NCI-H748 treated with DMSO at 0.1 percent for 48 hours (cell line): ENCODE measurements around the gene ZFPM1.
A peak's percentile ranks its signal among the peaks of the same experiment; 100 is the strongest.
"Not testable (repeated sequence)": the region's sequence is repeated elsewhere in the genome, so short reads cannot be mapped to it uniquely, and the experiment has no call there.

Experiments
- DNase-seq: peaks from one replicate; lab custom pipeline; 2025; lab: John Stamatoyannopoulos, UW

The ZFPM1 gene

DNA sequence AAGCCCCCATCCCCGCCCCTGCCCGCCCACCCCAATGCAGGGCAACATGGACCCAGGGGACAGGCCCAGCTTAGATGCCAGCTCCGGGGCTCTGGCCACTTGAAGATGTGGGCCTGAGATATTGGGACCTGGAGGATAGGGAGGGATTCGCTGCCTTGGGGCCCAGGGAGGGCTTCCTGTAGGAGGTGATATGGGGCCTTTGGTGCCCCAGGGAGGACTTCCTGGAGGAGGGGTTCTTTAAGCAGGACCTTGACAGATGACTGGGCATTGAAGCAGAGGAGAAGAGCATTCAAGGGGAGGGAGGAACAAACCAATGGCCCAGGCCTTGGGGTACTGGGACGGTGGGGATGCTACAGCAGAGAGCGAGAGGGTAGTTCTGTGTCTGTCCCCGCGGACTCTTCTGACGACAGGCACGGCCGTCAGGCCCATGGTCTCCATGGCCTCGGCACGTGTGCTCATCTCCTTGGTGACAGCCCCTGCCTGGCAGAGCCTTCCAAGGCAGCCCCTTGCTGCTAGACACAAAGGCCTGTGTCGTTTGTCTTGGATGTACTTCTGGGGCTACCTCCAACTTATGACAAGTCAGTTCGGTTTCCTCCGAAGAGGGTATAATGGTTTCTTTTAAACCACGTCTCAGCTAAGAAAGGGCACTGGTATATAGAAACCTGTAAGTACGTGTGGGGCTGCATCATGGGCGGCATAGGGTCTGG lies 61.6 kb downstream of the ZFPM1 start:
- no peak for DNase-seq

DNA sequence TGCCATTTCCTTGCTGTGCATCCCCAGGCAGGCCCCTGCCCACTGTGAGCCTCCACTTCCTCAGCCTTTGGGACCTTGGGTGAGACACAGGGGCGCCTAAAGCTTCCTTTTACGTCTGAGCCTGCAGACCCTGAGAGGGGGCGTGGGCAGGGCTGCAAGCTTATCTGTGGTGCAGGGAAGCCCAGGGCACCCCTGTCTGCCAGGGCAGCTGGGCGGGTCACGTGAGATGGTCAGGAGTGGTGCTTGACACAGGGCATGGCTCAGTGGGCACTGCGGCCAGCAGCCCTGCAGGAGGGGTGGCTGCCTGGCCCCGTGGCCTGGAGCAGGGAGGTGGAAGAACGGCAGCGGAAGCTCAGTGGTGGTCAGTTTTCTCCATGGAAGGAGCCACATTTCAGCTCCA lies 62.3 kb downstream of the ZFPM1 start:
- no peak for DNase-seq

DNA sequence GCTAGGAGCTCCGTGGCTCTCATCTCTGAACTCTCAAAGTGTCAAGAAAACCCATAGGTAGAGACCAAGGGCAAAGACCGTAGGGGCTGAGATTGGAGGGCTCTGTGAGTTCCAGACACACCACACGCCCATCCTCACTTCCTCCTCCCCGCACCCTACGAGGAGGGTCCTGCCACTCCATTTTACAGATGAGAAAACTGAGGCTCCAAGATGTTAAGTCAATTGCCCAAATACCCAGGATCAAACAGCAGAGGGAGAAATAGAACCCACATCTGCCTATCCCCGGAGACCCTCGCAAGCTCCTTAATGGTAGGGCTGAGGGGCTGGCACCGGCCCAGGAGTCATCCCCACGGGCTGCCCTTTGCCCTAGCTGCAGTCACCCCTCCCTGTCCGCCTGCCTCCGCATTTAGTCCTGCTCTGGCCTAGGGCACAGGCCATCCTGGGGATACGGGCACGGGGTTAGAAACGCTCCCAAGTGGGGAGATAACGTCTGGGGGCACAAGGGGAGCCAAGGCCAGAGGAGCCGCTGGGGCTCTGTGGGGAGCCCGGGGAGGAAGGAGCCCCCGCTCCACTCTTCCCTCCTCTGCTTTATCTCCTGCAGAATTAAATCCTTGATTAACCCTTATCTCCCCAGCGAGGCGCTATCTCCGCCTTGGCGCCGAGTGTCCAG lies 63.0 kb downstream of the ZFPM1 start:
- no peak for DNase-seq

DNA sequence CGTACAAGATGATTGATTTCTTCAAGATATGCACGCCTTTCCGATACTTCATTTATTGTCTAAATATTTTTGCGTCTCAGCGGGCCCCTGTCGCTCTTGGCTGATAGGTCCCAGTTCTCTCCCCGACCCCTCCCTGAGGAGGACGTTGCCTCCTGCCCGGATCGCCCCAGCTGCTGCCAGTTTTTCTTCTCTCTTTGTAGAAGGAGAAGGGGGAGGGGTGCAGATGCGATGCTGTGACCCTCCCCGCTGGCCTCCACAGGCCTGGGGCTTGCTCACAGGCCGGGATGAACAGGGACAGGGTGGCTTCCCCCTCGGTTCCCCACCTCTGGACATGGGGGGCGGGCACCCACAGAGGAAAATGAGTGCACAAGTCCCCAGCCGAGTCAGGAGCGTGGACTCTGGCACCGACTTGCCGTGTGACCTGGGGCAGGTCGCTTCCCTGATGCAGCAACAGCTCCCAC lies 63.6 kb downstream of the ZFPM1 start:
- DNase-seq, result no peak

DNA sequence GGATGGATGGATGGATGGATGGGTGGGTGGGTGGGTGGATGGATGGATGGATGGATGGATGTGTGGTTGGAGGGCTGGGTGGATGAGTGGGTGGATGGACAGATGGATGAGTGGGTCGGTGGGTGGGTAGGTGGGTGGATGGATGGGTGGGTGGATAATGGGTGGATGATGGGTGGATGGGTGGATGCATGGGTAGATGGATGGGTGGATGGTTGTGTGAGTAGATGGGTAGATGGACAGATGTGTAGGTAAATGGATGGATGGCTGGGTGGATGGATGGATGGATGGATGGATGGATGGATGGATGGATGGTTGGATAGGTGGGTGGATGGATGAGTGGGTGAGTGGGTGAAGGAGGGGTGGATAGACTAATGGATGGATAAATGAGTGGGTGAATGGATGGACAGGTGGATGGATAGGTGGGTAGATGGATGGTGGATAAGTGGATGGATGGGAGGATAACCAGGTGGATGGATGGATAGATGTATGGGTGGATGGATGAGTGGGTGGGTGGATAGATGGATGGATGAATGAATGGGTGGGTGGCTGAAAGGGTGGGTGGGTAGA lies 64.2 kb downstream of the ZFPM1 start:
- not testable (repeated sequence) for DNase-seq

DNA sequence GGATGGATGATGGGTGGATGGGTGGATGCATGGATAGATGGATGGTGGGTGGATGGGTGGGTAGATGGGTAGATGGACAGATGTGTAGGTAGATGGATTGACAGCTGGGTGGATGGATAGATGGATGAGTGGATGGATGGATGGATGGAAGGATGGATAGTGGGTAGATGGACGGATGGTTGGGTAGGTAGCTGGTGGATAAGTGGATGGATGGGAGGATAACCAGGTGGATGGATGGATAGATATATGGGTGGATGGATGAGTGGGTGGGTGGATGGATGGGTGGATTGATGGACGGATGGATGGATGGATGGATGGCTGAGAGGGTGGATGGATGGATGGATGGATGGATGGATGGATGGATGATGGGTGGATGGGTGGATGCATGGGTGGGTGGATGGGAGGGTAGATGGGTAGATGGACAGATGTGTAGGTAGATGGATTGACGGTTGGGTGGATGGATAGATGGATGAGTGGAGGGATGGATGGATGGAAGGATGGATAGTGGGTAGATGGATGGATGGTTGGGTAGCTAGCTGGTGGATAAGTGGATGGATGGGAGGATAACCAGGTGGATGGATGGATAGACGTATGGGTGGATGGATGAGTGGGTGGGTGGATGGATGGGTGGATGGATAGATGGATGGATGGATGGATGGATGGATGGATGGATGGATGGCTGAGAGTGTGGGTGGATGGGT lies 65.5 kb downstream of the ZFPM1 start:
- not testable (repeated sequence) for DNase-seq

DNA sequence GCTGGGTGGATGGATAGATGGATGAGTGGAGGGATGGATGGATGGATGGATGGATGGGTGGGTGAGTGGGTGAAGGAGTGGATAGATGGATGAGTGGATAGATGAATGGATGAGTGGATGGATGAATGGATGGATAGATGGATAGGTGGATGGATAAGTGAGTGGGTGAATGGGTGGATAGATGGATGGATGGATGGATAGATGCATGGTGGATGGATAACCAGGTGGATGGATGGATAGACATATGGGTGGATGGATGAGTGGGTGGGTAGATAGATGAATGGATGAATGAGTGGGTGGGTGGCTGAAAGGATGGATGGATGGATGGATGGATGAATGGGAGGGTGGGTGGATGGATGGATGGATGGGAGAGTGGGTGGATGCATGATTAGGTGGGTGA lies 66.2 kb downstream of the ZFPM1 start:
- DNase-seq, result no peak

DNA sequence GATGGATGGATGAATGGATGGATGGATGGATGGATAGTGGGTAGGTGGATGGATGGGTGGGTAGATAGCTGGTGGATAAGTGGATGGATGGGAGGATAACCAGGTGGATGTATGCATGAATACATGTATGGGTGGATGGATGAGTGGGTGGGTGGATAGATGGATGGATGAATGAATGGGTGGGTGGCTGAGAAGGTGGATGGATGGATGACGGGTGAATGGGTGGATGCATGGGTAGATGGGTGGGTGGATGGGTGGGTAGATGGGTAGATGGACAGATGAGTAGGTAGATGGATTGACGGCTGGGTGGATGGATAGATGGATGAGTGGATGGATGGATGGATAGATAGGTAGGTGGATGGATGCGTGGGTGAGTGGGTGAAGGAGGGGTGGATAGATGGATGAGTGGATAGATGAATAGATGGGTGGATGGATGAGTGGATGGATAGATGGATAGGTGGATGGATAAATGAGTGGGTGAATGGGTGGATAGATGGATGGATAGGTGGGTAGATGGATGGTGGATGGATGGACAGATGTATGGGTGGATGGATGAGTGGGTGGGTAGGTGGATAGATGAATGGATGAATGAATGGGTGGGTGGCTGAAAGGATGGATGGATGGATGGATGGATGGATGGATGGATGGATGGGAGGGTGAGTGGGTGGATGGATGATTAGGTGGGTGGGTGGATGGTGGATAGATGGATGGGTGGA lies 67.0 kb downstream of the ZFPM1 start:
- DNase-seq, result no peak

DNA sequence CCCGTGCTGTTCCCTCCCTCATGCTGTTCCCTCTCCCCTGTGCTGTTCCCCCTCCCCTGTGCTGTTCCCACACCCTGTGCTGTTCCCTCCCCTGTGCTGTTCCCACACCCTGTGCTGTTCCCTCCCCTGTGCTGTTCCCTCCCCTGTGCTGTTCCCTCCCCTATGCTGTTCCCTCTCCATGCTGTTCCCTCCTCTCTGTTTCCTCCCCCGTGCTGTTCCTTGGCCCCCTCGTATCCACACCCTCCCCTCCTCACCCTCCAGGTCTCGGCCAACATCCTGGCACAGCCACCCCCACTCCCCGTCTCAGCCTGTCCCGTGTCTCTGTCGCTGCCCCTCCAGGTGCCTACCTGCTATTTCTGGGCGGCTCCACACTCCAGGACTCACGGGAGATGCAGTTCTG lies 68.6 kb downstream of the ZFPM1 start:
- no peak for DNase-seq

DNA sequence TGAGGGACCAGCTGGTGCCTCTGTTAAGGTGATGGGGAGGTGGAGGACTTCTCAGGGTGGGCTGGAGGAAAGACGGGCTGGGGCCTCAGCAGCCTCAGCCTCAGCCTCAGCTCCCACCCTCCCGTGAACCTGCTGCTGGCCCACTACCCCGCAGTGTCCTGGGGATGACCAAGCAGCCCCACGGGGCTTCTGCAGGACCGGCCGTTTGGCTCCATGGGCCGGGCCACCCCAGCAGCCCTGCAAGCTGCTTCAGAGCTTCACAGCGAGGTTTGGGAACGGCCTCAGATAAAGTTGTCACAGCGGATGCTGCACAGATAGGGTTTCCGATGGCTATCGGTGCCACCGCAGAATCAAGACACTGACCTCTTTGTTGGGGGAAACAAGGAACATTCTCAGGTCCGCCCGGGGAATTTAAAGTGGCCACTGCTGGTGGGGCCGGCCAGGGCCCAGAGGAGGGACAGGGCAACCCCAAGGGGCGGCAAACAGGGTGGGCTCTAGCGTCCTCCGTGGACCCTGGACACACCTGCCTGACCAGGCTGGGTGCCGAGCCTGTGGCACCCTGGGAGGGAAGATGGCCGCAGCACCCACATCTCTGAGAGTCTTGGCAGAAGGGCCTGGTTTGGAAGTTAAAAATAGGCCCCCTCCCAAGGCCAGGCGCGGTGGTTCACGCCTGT lies 69.3 kb downstream of the ZFPM1 start:
- DNase-seq, result no peak

DNA sequence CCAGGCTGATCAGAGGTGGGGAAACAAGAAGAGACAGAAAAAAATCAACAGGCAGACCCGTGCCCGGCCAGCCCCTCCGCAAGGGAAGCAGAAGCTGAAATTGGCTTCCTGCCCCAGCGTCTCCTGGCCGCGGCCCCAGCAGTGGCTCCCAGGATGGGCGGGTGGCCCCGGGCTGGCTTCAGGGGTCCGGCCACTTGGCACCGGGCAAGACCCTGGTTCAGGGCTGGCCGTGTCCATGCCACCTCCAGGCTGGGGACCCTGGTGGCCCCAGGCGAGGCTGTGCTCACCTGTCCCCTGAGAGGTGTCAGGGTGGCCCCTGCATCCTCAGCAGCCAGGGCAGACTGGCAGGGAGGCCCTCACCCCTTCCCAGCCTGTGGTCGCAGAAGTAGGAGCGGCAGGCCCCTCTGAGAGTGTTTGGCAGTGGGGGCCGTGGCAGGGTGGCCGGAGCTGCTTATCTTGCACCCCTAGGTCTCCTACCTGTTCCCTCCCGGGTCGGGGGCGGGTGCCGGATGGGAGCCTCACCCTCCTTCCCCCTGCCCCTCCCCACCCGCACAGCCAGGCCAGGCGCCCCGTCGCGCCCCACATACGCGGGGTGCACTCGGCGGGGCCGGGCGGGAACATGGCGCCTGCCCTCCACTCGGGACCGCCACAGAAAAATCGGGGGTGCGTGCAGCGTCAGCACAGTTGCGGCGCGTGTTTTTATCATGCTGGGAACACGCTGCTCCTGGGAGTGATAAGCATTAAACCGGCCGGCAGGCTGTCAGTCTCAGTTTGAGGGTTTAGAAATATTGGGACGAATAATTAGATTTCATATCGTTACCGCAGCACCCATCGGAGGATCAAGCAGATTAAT lies 70.5 kb downstream of the ZFPM1 start:
- no peak for DNase-seq

DNA sequence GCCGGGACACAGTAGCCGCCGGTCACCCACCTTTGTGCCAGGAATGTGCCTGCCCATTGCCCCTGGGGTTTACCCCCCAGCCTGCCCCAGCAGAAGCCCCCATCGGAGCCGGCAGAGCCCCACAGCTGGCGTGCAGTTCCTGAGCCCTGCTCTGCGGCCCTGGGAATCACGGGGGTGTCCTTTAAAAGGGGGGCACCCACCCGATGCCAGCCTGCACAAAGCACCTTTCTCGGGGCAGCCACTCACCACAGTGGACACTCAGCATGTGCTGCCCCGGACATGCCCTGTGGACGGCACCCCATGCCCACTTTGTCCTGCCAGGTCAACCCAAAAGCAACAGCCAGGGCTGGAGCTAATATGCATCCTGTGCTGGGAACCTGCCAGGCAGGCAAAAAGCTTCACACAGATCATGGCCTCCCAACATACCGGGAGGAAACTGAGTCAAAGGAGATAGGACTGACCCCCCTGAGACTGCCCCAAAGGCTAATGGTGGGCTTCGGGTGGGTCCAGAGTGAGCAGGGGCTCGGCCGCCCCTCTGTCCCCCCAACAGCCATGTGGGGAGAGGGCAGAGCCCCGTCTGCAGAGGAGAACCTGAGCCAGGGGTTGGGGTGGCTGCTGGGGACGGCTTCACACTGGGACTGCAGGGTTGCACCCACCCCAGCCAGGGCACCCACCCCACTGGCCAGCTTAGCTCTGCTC lies 71.3 kb downstream of the ZFPM1 start:
- DNase-seq, result no peak

DNA sequence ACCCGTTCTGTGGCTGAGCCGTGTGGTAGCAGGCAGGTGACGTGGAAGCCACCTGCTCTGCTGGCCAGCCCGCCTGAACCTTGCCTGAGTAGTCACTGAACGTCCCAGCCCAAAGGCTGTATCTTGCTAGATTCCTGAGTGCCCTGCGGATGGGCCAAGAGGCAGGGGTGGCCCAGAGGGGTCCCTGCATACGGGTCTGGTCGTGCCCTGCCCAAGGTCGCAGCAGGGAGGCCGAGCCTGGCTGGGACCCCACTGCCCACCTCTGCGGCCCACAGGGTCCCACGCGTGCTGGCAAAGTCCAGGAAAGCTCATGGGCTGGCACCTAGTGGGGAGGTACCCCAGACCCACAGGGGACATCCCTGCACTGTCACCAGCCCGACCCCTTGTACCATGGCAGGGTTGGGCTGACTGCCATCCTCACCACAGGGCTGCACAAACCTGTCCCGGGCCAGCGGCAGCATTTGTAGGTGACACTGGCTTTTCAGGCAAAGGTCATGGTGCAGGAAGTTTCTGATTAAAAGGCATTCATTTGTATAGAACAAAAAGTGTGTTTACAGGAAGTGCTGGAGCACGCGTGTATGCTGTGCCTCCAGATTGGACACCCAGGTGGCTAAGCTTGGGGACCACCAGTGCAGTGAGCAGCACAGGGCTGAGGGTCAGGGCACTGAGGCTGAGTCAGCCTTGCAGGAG lies 72.0 kb downstream of the ZFPM1 start:
- DNase-seq, result no peak

DNA sequence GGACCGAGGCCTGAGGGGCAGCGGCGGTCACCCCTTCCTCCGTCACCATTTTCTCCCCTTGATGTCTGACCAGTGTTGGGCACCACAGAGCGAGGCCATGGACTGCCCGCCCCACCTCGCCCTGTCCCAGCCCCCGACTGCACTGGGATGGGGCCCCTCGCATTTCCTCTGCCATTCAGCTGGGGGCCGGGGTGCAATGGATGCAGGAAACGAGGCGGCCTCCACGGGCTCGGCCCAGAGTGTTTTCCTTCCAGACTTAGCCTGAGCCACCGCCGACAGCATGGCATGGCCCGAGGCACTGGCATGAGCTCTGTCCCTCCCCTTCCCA lies 72.5 kb downstream of the ZFPM1 start:
- no peak for DNase-seq

DNA sequence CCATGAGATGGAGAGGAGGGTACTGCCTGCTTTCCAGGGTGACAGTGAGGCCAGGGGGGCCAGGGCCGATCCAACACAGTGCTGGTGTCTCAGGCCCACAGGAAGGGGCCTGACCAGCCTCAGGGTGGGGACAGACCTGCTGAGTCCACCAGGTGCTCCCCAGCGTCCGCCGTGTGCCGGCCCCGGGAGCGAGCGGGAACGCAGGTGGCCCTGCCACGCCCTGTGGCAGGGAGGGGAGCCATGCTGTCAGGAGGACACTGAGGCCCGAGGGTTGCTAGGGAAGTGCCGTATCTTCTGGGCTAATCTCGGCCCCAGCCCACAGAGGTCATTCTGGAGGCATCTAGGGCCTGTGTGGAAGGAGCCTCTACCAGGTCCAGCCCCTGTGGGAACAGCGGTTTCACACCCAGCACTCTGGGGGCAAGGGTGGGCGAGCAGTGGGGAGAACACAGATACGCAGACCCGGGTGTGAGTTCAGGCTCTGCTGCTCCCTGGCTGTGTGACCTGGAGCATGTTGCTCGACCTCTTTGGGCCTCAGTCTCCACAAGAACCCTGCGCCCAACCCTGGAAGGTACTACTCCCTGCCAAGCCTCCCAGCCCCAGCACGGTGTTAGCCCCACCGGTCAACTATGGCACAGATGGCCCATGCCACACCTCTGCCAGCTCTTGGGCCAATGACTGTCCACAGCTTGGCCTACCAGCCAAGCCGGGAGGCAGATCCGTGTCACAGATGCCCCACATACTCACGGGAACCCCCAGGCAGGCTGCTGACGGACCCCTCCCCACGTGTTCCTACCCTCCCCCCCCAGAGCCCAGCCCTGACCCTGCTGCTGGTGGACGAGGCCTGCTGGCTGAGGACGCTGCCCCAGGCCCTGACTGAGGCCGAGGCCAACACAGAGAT lies 73.2 kb downstream of the ZFPM1 start:
- no peak for DNase-seq

DNA sequence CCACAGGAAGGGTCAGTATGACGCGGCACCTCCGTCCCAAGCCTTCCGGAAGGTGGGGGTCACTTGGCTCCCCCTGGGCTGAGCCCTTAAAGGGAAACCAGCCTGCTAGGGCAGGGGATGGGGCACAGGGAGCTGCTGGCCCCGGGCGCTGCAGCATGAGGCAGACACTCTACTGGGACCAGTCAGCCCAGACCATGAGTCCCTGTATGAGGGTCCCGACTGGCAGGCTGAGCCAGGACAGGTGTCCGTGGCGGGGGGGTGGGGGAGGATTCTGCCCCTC lies 73.8 kb downstream of the ZFPM1 start:
- no peak for DNase-seq

DNA sequence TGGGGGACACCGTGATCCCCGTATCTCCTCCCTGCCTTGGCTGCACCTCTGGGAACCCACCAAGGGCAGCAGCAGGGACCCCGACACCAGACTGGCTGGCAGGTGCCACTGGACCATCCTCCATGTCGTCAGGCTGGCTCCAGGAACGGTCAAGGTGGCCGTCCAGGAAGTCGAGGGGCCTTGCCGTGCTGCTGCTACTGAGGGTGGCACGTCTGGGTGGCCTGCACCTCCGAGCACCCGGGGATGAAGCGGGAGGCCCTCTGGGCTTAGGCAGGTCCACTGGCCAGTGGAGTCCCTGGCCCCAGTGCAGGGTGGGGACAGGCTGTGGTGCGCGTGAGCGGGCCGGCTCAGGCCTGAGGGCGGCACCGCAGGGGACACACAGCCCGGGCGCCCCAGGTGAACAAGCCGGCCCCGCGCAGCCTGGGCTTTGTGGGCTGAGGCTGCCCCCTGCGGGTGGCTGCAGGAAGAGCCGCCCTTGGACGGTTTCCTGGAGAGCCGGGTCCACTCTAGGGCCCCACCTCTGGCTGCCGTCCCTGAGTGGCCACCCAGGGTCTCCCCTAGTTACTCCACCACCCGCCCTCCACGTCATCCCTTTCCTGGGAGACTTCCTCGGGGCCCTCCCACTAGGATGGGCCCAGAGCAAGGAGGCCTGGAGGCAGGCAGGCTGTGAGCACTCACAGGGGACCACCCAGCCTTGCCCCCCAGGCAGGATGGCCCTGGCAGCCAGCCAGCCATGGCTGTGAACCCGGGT lies 74.3 kb downstream of the ZFPM1 start:
- DNase-seq, result peak; percentile 2
